NCI-H1417 treated with DMSO at 0.1 percent for 48 hours (cell line): ENCODE measurements around the gene FAM174C.

ENCODE experiments used
- DNase-seq: peaks from one replicate; lab custom pipeline; 2025; lab: John Stamatoyannopoulos, UW

The FAM174C gene

GRCh38 chr19:1273263-1274041, 1.9 kb upstream of the FAM174C start:
- no peak for DNase-seq

- no peak for DNase-seq
These were observed 1.1 kb upstream of the FAM174C start for GRCh38 chr19:1274081-1274851.

- DNase-seq, result no peak
These were observed 474 bp upstream of the FAM174C start for GRCh38 chr19:1274852-1275259.

- no peak for DNase-seq
These were observed 772 bp downstream of the FAM174C start for GRCh38 chr19:1275976-1276627.

GRCh38 chr19:1276628-1277022, 1.3 kb downstream of the FAM174C start:
- no peak for DNase-seq

- DNase-seq, result no peak
These were observed 1.7 kb downstream of the FAM174C start for GRCh38 chr19:1277061-1277460.

GRCh38 chr19:1278074-1278473, 2.7 kb downstream of the FAM174C start:
- no peak for DNase-seq

- no peak for DNase-seq
These were observed 3.7 kb downstream of the FAM174C start for GRCh38 chr19:1278713-1279660.

- peak; percentile 43 for DNase-seq
These were observed 4.5 kb downstream of the FAM174C start for GRCh38 chr19:1279782-1280341.

GRCh38 chr19:1280636-1281568, 5.6 kb downstream of the FAM174C start:
- DNase-seq, result no peak

- DNase-seq, result no peak
These were observed 6.4 kb downstream of the FAM174C start for GRCh38 chr19:1281569-1282287.

- DNase-seq, result no peak
These were observed 7.4 kb downstream of the FAM174C start for GRCh38 chr19:1282588-1283206.

GRCh38 chr19:1283207-1283916, 8.0 kb downstream of the FAM174C start:
- DNase-seq, result no peak

- DNase-seq, result no peak
These were observed 8.6 kb downstream of the FAM174C start for GRCh38 chr19:1283917-1284292.

GRCh38 chr19:1284293-1284978, 9.1 kb downstream of the FAM174C start:
- no peak for DNase-seq

GRCh38 chr19:1284979-1285736, 9.8 kb downstream of the FAM174C start:
- no peak for DNase-seq

- DNase-seq, result no peak
These were observed 10.5 kb downstream of the FAM174C start, which contains the start of gene EFNA2 for GRCh38 chr19:1285737-1286360. EFNA2 (plus strand) TSS chr19:1285873; CDS start chr19:1286169, 296 bp downstream.
